HepG2 (cell line): ENCODE results near the gene ZSCAN31. TPM values are rescaled to one million over a fixed set of nuclear protein-coding genes. Genes with fewer than 3 reads are reported as not detected.

Experiments
- ATF5 ChIP-seq: sonication (generic); formaldehyde crosslinking; IDR thresholded peaks from 2 replicates; pipeline ENCODE4 v1.4.0; 2020; ENCODE audit warnings: mild to moderate bottlenecking, low read depth, missing genetic modification reagents
- HDAC1 ChIP-seq: sonication (generic); formaldehyde crosslinking; IDR thresholded peaks from 2 replicates; pipeline ENCODE4 v1.5.1; 2020; ENCODE audit warnings: mild to moderate bottlenecking, missing genetic modification reagents
- MAFG ChIP-seq: sonication (generic); formaldehyde crosslinking; IDR thresholded peaks from 2 replicates; pipeline ENCODE4 v1.5.1; 2020; ENCODE audit warnings: mild to moderate bottlenecking, missing genetic modification reagents
- NFIB ChIP-seq: sonication (generic); formaldehyde crosslinking; IDR thresholded peaks from 2 replicates; pipeline ENCODE4 v1.9.0; 2021; ENCODE audit warnings: missing genetic modification reagents, mild to moderate bottlenecking, borderline replicate concordance
- SKI ChIP-seq: fragments of 450-650 bp; IDR thresholded peaks from one replicate; pipeline ENCODE4 v1.6.1; 2018; ENCODE audit warnings: mild to moderate bottlenecking; ENCODE audit not compliant: partially characterized antibody
- TSC22D2 ChIP-seq: sonication (generic); formaldehyde crosslinking; IDR thresholded peaks from 2 replicates; pipeline ENCODE4 v1.5.1; 2020; ENCODE audit warnings: missing genetic modification reagents, mild to moderate bottlenecking, borderline replicate concordance
- ZFP91 ChIP-seq: sonication (generic); formaldehyde crosslinking; IDR thresholded peaks from 2 replicates; pipeline ENCODE4 v1.9.0; 2022; ENCODE audit warnings: missing genetic modification reagents, mild to moderate bottlenecking, borderline replicate concordance
- ZMAT3 ChIP-seq: sonication (generic); formaldehyde crosslinking; conservative IDR thresholded peaks from 2 replicates; pipeline ENCODE4 v1.7.0; 2021; ENCODE audit warnings: missing genetic modification reagents
- ZMYM4 ChIP-seq: sonication (generic); formaldehyde crosslinking; IDR thresholded peaks from 2 replicates; pipeline ENCODE4 v1.8.1; 2023; ENCODE audit warnings: mild to moderate bottlenecking, missing genetic modification reagents
- ZNF12 ChIP-seq: sonication (generic); formaldehyde crosslinking; IDR thresholded peaks from 2 replicates; pipeline ENCODE4 v1.5.0; 2020; ENCODE audit warnings: missing genetic modification reagents
- ZNF296 ChIP-seq: sonication (generic); formaldehyde crosslinking; conservative IDR thresholded peaks from 2 replicates; pipeline ENCODE4 v1.5.0; 2020; ENCODE audit warnings: mild to moderate bottlenecking, missing genetic modification reagents
- ZNF543 ChIP-seq: sonication (generic); formaldehyde crosslinking; IDR thresholded peaks from 2 replicates; pipeline ENCODE4 v1.4.0; 2020; ENCODE audit warnings: mild to moderate bottlenecking, missing genetic modification reagents
- ZNF549 ChIP-seq: sonication (generic); formaldehyde crosslinking; IDR thresholded peaks from 2 replicates; pipeline ENCODE4 v1.5.0; 2020; ENCODE audit warnings: missing genetic modification reagents
- polyA plus RNA-seq, 8 experiments: library from polyadenylated mRNA; depleted of rRNA in 3 of 8; stranded (reverse) in 7 of 8; unstranded in 1 of 8; fragments of >200 nt; fragmentation: Illumina TruSeq in 4 of 8; extraction: Trizol in 4 of 8; gene quantifications; 2 replicates each; pipeline versions ENCODE4 v1.2.1 to v1.2.3, GENCODE V29; 2011 to 2016; ENCODE audit warnings: low read depth in 4 of 8, missing spikeins in 1 of 8, mixed read lengths in 1 of 8; ENCODE audit not compliant: insufficient read depth in 1 of 8
- total RNA-seq, 5 experiments: library from RNA; depleted of rRNA; stranded (reverse); fragments of >200 nt; fragmentation: Illumina TruSeq; extraction: Trizol; gene quantifications; 2 replicates each; pipeline ENCODE4 v1.2.3, GENCODE V29; 2016; ENCODE audit warnings: low read depth in 1 of 5
- TF ChIP-seq, protein P1 (sequence below): IDR thresholded peaks from 2 replicates; pipeline ENCODE4 v1.6.1; 2012; ENCODE audit warnings: low read length, improper control_type of control experiment
- TF ChIP-seq, protein P2 (sequence below): sonication (generic); formaldehyde crosslinking; IDR thresholded peaks from 2 replicates; pipeline ENCODE4 v1.5.1; 2020; ENCODE audit warnings: mild to moderate bottlenecking, missing genetic modification reagents, borderline replicate concordance
- TF ChIP-seq, protein P3 (sequence below): IDR thresholded peaks from 2 replicates; pipeline ENCODE4 v1.6.1; 2012; ENCODE audit warnings: low read depth, low read length, improper control_type of control experiment

Gene ZSCAN31
- total and polyA plus RNA-seq, 2 of the 13 experiments (the other 11 are each of a cell fraction or from before 2014, with no cell fraction given): 5.3 to 6.2 TPM

DNA sequence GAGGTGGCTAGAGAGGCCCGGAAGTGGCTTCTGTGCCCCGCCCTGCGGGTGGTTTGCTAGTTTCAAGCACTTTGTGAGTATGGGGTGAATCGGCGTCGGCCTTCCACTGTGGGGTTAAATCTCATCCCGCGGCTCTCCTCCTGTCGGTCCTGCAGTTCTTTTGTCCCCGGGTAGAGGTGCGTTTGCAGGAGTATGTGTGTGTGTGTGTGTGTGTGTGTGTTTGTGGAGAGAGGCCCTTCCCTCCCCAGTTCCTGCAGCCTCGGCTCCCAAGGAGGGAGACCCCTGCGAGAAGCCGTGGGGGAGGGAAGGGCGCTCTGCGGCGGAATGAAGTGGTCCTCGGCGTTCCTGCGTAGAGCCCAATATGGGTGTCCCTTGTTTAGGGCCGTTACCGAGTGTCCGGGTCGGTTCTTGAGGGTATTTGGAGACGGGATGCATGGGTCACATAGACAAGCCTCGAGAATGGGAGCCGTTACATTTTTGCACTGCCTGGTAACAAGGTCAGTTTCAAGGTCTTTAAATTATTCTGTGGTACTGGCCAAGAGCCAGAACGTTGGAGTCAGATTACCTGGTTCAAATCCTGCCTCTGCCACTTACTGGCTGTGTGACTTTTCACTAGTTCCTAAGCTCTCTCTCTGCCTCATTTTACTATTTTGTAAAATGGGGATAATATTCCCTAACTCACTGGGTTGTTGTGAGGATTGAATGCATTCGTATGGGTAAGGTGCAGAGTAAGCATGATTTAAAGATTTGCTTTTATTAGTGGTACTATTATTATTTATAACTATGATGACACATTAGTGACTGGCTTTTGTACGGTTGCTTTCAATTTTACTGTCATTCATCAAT, 14.2 kb upstream of the ZSCAN31 start, which contains the start of gene ZKSCAN3 (continued):
- TF ChIP-seq ZNF296 (CRISPR knock-in tag): peak; percentile 87
- TF ChIP-seq NFIB (CRISPR knock-in tag): no peak
- TF ChIP-seq TSC22D2 (CRISPR knock-in tag): no peak; the same call in 1 of the 2 replicates
- TF ChIP-seq HDAC1 (CRISPR knock-in tag): peak; percentile 88
- TF ChIP-seq, protein P1, sequence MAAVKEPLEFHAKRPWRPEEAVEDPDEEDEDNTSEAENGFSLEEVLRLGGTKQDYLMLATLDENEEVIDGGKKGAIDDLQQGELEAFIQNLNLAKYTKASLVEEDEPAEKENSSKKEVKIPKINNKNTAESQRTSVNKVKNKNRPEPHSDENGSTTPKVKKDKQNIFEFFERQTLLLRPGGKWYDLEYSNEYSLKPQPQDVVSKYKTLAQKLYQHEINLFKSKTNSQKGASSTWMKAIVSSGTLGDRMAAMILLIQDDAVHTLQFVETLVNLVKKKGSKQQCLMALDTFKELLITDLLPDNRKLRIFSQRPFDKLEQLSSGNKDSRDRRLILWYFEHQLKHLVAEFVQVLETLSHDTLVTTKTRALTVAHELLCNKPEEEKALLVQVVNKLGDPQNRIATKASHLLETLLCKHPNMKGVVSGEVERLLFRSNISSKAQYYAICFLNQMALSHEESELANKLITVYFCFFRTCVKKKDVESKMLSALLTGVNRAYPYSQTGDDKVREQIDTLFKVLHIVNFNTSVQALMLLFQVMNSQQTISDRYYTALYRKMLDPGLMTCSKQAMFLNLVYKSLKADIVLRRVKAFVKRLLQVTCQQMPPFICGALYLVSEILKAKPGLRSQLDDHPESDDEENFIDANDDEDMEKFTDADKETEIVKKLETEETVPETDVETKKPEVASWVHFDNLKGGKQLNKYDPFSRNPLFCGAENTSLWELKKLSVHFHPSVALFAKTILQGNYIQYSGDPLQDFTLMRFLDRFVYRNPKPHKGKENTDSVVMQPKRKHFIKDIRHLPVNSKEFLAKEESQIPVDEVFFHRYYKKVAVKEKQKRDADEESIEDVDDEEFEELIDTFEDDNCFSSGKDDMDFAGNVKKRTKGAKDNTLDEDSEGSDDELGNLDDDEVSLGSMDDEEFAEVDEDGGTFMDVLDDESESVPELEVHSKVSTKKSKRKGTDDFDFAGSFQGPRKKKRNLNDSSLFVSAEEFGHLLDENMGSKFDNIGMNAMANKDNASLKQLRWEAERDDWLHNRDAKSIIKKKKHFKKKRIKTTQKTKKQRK: no peak
- TF ChIP-seq ZNF12: peak; percentile 40; the same call in 1 of the 2 replicates
- peak; percentile 90 for TF ChIP-seq ZMYM4
- TF ChIP-seq ZFP91 (CRISPR knock-in tag): peak; percentile 90; the same call in 1 of the 2 replicates
- TF ChIP-seq SKI: peak; percentile 20
- TF ChIP-seq, protein P2, sequence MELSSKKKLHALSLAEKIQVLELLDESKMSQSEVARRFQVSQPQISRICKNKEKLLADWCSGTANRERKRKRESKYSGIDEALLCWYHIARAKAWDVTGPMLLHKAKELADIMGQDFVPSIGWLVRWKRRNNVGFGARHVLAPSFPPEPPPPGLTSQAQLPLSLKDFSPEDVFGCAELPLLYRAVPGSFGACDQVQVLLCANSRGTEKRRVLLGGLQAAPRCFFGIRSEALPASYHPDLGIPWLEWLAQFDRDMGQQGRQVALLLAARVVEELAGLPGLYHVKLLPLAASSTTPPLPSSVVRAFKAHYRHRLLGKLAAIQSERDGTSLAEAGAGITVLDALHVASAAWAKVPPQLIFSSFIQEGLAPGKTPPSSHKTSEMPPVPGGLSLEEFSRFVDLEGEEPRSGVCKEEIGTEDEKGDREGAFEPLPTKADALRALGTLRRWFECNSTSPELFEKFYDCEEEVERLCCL (CRISPR knock-in tag): no peak
- 0 out of 2 replicates have a peak, but pooled peaks have one; percentile 49 for TF ChIP-seq MAFG (CRISPR knock-in tag)
- TF ChIP-seq, protein P3, sequence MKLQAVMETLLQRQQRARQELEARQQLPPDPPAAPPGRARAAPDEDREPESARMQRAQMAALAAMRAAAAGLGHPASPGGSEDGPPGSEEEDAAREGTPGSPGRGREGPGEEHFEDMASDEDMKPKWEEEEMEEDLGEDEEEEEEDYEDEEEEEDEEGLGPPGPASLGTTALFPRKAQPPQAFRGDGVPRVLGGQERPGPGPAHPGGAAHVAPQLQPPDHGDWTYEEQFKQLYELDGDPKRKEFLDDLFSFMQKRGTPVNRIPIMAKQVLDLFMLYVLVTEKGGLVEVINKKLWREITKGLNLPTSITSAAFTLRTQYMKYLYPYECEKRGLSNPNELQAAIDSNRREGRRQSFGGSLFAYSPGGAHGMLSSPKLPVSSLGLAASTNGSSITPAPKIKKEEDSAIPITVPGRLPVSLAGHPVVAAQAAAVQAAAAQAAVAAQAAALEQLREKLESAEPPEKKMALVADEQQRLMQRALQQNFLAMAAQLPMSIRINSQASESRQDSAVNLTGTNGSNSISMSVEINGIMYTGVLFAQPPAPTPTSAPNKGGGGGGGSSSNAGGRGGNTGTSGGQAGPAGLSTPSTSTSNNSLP: no peak
- TF ChIP-seq ZNF549 (CRISPR knock-in tag): no peak
- TF ChIP-seq ZNF543: peak; percentile 81
- peak; percentile 76; the same call in 1 of the 2 replicates for TF ChIP-seq ZMAT3 (CRISPR knock-in tag)
- TF ChIP-seq ATF5 (CRISPR knock-in tag): 0 out of 2 replicates have a peak, but pooled peaks have one; percentile 47
